Activated CD8-positive, alpha-beta memory T cell treated with anti-CD3 and anti-CD28 coated beads, Interleukin-2, amount 10 ng/mL, durations not matched to agents 7 days and 5 days (primary cell): ENCODE results near the gene FOXR2. TPM values are rescaled to one million over a fixed set of nuclear protein-coding genes. Genes with fewer than 3 reads are reported as not detected.

Experiments used
- ATAC-seq: fragments of 150-1000 bp; cut with Tn5 transposase; one replicate; pipeline ENCODE4 v1.10.0; 2021; ENCODE audit warnings: moderate library complexity
- CTCF ChIA-PET: fragments of 350-600 bp; sonication (Branson Sonifier 250); formaldehyde crosslinking; loops from one replicate; lab custom pipeline; 2021; ENCODE audit warnings: antibody characterized with exemption; lab: Charles Lee
- DNase-seq: peaks from one replicate; pipeline ENCODE4 v3.0.0-alpha.2; 2020
- H3K27ac Mint-ChIP-seq: one replicate; pipeline ENCODE4 v1.8.0; 2021; ENCODE audit warnings: mild to moderate bottlenecking, mixed read lengths
- H3K27me3 Mint-ChIP-seq: one replicate; pipeline ENCODE4 v1.8.0; 2021; ENCODE audit warnings: mixed read lengths
- H3K36me3 Mint-ChIP-seq: one replicate; pipeline ENCODE4 v1.8.0; 2021; ENCODE audit warnings: mild to moderate bottlenecking, mixed read lengths
- H3K4me1 Mint-ChIP-seq: one replicate; pipeline ENCODE4 v1.8.0; 2021; ENCODE audit warnings: mixed read lengths
- H3K4me3 Mint-ChIP-seq: one replicate; pipeline ENCODE4 v1.8.0; 2021; ENCODE audit warnings: mild to moderate bottlenecking, moderate library complexity, mixed read lengths
- H3K9me3 Mint-ChIP-seq: one replicate; pipeline ENCODE4 v1.8.0; 2022; ENCODE audit warnings: low read depth, mixed read lengths
- total RNA-seq, 2 experiments: library from RNA; stranded (reverse); gene quantifications; one replicate each; pipeline ENCODE4 v1.2.3, GENCODE V29; 2021

The FOXR2 gene, protein sequence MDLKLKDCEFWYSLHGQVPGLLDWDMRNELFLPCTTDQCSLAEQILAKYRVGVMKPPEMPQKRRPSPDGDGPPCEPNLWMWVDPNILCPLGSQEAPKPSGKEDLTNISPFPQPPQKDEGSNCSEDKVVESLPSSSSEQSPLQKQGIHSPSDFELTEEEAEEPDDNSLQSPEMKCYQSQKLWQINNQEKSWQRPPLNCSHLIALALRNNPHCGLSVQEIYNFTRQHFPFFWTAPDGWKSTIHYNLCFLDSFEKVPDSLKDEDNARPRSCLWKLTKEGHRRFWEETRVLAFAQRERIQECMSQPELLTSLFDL
- not detected for total RNA-seq

DNA sequence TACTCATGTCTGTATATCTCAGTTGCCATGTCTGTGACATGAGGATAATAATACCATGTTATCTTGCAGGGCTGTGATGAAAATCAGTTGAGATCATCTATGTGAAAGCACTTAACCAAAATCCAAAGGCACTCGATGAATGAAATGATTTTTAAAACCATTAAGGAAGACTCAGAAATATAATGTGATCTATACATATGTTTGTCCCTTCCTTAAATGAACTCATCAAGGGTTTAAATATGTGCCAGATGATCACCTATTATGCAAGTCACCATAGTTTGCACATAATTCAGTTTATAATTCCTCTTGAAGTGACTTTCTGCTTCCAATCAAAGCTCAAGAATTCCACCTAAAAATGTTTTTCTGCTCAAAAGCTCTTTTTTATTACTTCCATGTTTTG, at the start of gene FOXR2:
TSS of gene FOXR2 (plus strand) at position 301 of the 400 bp plus-strand sequence. CDS start 312 bp downstream, outside the sequence.
- Mint-ChIP-seq H3K4me3 (no peak within 1 kb of the TSS), H3K9me3 (no peaks in the 10 kb centered on the region), H3K4me1 (no peaks in the 10 kb centered on the region), H3K27ac (no peak within 1 kb of the TSS), H3K27me3 (no peaks in the 10 kb centered on the region), H3K36me3 (no peaks in the 10 kb centered on the region)
- DNase-seq (no peak), ATAC-seq (no peak)
- CTCF ChIA-PET, result no interaction called here

DNA sequence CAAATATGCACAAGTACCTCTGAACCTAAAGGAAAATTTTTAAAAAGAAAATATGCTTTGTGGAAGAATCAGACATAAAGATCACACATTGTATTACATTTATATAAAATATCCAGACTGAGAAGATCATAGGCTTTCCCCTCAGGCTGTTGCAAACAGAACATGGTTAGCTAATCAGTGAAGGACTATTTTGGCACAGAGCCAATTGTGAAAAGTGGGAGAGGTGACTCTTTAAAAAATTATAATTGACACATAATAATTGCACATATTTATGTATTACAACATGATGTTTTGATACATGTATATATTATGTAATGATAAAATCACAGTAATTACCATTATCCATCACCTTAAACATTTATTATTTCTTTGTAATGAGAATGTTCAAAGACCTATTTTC, 44.1 kb upstream of the FOXR2 start:
- DNase-seq, result no peak
- H3K9me3 Mint-ChIP-seq, result peaks cover 3% of the 10 kb centered on the region
- no peak for ATAC-seq
- H3K27me3 Mint-ChIP-seq, result no peaks in the 10 kb centered on the region
- no peak overlapping the region for H3K27ac Mint-ChIP-seq
- CTCF ChIA-PET, result no interaction called here
- no peak overlapping the region for H3K4me3 Mint-ChIP-seq
- H3K4me1 Mint-ChIP-seq, result no peaks in the 10 kb centered on the region
- H3K36me3 Mint-ChIP-seq, result no peaks in the 10 kb centered on the region

DNA sequence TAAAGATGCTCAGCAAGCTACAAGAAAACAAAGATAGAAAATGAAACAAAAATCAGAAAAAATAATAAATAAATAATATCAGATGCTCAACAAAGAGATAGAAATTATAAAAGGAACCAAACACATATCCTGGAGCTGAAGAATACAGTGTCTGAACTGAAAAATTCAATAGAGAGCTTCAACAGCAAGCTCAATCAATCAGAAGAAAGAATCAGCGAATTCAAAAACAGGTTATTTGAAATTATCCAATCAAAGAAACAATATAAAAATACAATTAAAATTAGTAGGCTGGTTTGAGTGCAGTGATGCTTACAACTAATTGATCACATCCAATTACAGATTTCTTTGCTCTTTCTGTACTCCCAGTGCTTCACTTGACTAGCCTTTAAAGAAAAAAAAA, 40.8 kb upstream of the FOXR2 start:
- Mint-ChIP-seq H3K27ac (no peak overlapping the region), H3K36me3 (no peaks in the 10 kb centered on the region), H3K27me3 (no peaks in the 10 kb centered on the region), H3K9me3 (peaks cover 3% of the 10 kb centered on the region), H3K4me3 (no peak overlapping the region), H3K4me1 (no peaks in the 10 kb centered on the region)
- CTCF ChIA-PET, result no interaction called here
- no peak for DNase-seq
- no peak for ATAC-seq

DNA sequence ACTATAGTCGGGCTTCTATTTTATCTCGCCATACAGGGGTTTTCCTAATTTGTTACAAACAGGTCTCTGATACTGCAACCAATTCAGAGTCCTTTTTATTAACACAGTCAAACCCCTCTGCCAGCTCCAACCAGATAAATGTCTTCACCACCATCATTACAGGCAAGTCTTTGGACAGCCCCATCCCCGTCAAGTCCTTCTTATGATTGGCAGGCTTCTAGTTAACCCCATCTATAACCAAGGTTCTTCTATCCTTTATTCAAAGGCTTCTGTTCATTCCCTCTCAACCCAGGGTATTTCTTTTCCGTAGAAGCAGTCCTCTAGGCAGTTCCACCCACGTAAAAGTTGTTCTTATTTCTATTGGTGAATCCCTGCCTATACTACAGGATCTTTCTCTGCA, 29.9 kb upstream of the FOXR2 start:
- H3K9me3 Mint-ChIP-seq, result no peaks in the 10 kb centered on the region
- CTCF ChIA-PET, result no interaction called here
- no peaks in the 10 kb centered on the region for H3K27me3 Mint-ChIP-seq
- no peaks in the 10 kb centered on the region for H3K36me3 Mint-ChIP-seq
- ATAC-seq, result no peak
- no peaks in the 10 kb centered on the region for H3K4me1 Mint-ChIP-seq
- DNase-seq, result no peak
- H3K4me3 Mint-ChIP-seq, result no peak overlapping the region
- no peak overlapping the region for H3K27ac Mint-ChIP-seq

DNA sequence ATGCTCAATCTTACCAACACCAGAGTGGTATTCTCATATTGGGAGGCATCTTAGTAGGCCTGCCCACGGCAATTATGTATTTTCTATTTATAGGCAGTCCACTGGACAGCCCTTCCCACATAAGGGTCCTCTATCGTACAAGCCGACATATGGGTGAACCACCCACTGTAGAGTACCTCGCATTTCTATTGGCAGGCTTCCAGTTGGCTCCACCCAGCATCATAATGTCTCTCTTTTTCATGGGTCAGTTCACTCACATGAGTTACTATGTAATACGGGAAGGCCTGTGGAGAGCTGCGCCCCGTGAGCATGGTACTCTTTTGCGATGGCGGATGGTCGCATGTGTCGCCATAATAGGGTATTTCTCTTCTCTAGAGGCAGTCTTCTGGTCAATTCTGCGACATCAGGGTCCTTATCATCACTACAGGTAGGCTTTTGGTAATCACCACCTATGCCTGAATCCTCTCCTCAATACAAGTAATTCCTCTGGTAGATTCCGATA, 29.4 kb upstream of the FOXR2 start:
- no peak for ATAC-seq
- no peaks in the 10 kb centered on the region for H3K36me3 Mint-ChIP-seq

DNA sequence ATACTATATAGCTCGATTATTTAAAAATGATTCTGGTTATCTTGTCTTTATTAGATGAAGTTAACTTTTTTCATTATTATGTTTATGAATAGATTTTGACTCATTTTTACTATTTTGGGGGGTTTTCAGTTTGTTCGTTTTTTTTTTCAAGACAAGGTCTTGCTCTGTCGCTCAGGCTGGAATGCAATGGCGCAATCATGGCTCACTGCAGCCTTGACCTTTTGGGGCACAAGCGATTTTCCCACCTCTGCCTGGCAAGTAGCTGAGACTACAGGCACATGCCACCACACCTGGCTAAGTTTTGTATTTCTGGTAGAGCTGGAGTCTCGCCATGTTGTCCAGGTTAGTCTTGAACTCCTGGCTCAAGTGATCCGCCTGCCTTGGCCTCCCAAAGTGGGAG, 24.9 kb upstream of the FOXR2 start:
- Mint-ChIP-seq H3K4me3 (no peak overlapping the region), H3K27me3 (no peaks in the 10 kb centered on the region), H3K36me3 (no peaks in the 10 kb centered on the region), H3K4me1 (no peaks in the 10 kb centered on the region), H3K9me3 (no peaks in the 10 kb centered on the region), H3K27ac (no peak overlapping the region)
- CTCF ChIA-PET, result no interaction called here
- DNase-seq, result no peak
- ATAC-seq, result no peak

More for the DNA sequence above, 29.4 kb upstream of the FOXR2 start:
- Mint-ChIP-seq H3K27me3 (no peaks in the 10 kb centered on the region), H3K27ac (no peak overlapping the region), H3K4me1 (no peaks in the 10 kb centered on the region), H3K9me3 (no peaks in the 10 kb centered on the region), H3K4me3 (no peak overlapping the region)
- DNase-seq, result no peak
- CTCF ChIA-PET, result interaction anchor here (0.7 kb wide), 1 partner anchor 152 kb away, joined by 3 read pairs; no protein-coding TSS in a partner anchor

DNA sequence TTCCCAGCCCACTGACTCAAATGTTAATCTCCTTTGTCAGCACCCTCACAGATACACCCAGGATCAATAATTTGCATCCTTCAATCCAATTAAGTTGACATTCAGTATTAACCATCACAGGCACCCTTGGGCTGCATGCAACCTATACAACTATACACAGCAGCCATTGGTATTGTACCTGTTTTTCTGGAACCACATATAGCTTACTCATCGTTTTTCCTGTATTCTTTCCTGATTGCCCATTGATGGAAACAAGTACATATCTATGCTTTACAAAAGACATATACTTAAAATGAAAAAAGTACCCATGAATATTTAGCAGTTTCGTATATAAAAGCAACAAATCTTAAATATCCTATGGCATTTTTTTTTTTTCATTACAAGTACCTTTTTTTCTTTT, 3.7 kb upstream of the FOXR2 start:
- H3K27ac Mint-ChIP-seq, result no peak overlapping the region
- no peaks in the 10 kb centered on the region for H3K36me3 Mint-ChIP-seq
- H3K9me3 Mint-ChIP-seq, result no peaks in the 10 kb centered on the region
- ATAC-seq, result no peak
- CTCF ChIA-PET, result no interaction called here
- H3K4me3 Mint-ChIP-seq, result no peak overlapping the region
- DNase-seq, result no peak
- no peaks in the 10 kb centered on the region for H3K27me3 Mint-ChIP-seq
- no peaks in the 10 kb centered on the region for H3K4me1 Mint-ChIP-seq

DNA sequence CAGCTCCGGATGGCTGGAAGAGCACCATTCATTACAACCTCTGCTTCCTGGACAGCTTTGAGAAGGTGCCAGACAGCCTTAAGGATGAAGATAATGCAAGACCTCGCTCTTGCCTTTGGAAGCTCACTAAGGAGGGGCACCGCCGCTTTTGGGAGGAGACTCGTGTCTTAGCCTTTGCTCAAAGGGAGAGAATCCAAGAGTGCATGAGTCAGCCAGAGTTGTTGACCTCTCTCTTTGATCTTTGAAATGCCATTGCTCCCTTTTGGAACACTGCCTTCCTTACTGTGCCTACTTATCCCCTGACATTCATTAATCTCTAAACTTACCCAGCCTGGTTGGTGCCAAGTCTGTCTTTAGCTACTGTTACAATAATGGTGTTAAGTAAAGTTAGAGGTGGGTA, 1.2 kb downstream of the FOXR2 start:
- no peaks in the 10 kb centered on the region for H3K27me3 Mint-ChIP-seq
- H3K4me1 Mint-ChIP-seq, result no peaks in the 10 kb centered on the region
- no peaks in the 10 kb centered on the region for H3K36me3 Mint-ChIP-seq
- H3K4me3 Mint-ChIP-seq, result no peak overlapping the region
- no peak for DNase-seq
- CTCF ChIA-PET, result no interaction called here
- ATAC-seq, result no peak
- H3K27ac Mint-ChIP-seq, result no peak overlapping the region
- H3K9me3 Mint-ChIP-seq, result no peaks in the 10 kb centered on the region

DNA sequence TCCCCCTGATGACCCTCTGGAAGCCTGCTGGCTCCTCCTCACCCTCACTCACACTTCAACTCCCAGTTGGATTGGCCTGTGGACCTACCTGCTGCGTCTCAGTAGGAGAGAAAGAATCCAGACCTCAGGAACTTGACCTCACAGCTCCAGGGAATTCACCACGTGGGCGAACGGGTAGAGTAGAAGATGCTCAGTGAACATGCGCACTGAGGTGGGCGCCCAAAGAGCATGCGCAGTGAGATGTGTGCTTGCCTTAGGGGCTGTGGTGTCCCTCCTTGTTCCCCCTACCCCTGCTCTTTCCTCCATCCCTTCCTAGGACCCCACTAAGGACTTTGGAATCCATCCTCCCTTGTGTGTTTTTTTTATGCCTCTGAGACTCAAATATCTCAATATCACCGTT, 12.9 kb downstream of the FOXR2 start:
- CTCF ChIA-PET, result no interaction called here
- Mint-ChIP-seq H3K27ac (no peak overlapping the region), H3K27me3 (no peaks in the 10 kb centered on the region), H3K4me1 (no peaks in the 10 kb centered on the region), H3K36me3 (no peaks in the 10 kb centered on the region), H3K9me3 (no peaks in the 10 kb centered on the region), H3K4me3 (no peak overlapping the region)
- ATAC-seq, result no peak
- DNase-seq, result no peak

DNA sequence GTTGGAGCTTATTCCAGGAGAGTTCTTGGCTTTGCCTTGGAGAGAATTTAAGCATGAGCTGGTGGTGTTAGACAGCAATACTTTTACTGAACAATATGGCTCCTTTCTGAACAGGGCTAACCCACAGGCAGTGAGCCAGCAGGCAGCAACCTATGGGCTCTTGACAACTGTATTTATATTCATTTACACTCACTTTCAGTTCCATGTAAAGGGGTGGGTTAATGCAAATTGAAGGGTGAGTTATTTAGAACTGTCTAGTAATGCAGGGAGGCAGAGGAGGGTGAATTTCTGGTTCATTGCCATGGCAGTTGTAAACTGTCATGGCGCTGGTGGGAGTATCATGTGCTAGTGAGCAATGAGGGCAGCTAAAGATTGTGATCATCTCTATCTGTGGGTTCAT, 15.7 kb downstream of the FOXR2 start:
- H3K27me3 Mint-ChIP-seq, result no peaks in the 10 kb centered on the region
- DNase-seq (no peak), ATAC-seq (no peak)
- no peak overlapping the region for H3K27ac Mint-ChIP-seq
- CTCF ChIA-PET, result no interaction called here
- H3K9me3 Mint-ChIP-seq, result no peaks in the 10 kb centered on the region
- H3K4me1 Mint-ChIP-seq, result no peaks in the 10 kb centered on the region
- no peaks in the 10 kb centered on the region for H3K36me3 Mint-ChIP-seq
- no peak overlapping the region for H3K4me3 Mint-ChIP-seq

DNA sequence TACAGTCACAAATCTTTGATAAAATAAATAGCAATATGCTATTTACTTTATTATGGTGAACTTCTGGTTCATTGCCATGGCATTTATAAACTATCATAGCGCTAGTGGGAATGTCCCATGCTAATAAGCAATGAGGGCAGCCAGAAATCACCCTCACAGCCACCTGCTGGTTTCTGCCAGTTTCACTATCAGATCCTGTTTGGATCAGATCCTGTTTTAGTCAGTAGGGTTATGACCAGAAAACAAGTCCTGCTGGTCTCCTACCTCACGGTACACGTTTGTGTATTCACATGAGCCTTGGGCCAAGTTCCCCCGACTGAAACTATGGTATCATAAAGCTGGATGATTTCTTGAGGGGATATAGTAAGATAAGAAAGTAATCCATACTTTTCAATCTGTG, 17.7 kb downstream of the FOXR2 start:
- no peaks in the 10 kb centered on the region for H3K36me3 Mint-ChIP-seq
- CTCF ChIA-PET, result no interaction called here
- H3K4me3 Mint-ChIP-seq, result no peak overlapping the region
- H3K9me3 Mint-ChIP-seq, result no peaks in the 10 kb centered on the region
- no peaks in the 10 kb centered on the region for H3K27me3 Mint-ChIP-seq
- ATAC-seq, result no peak
- no peak for DNase-seq
- no peaks in the 10 kb centered on the region for H3K4me1 Mint-ChIP-seq
- no peak overlapping the region for H3K27ac Mint-ChIP-seq

DNA sequence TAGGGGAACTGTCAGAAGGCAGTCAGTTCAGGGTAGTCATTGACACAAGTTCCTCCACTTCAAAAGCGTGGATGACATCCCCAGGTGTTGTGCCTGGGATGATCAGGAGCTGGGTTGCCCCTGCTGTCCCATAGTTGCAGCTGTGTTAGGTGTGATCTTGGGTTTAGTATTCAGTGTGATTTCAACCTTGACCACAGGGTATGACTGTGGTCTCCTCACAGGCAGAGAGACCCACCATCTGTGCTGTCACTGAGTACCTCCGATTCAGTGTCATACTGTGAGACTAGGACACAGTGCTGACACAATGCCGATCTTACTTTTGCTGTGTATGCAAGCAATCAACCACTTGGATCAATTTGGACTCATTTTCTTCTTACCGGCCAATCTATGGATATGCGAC, 25.2 kb downstream of the FOXR2 start:
- no peak for DNase-seq
- H3K9me3 Mint-ChIP-seq, result no peaks in the 10 kb centered on the region
- no peaks in the 10 kb centered on the region for H3K4me1 Mint-ChIP-seq
- H3K27ac Mint-ChIP-seq, result no peak overlapping the region
- ATAC-seq, result no peak
- no peaks in the 10 kb centered on the region for H3K27me3 Mint-ChIP-seq
- no peaks in the 10 kb centered on the region for H3K36me3 Mint-ChIP-seq
- H3K4me3 Mint-ChIP-seq, result no peak overlapping the region
- CTCF ChIA-PET, result no interaction called here

DNA sequence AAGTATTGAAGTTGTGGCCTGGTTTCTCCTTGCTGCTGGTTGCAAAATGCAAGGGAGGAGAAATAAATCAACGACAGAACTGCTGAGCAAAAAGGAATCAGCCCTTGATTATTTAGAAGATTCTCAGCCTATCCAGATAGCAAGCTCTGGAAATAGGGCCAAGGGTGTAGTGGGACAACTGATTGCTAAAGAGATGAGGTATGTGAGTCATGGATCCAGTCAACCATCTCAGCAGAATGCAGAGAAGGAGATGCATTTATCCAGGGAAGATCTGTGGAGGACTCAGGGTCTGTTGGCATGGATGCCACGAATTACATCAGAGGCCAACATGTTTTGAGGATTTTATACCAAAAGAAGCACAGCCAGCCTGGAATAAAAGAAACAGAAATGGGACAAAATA, 36.7 kb downstream of the FOXR2 start:
- Mint-ChIP-seq H3K4me3 (no peak overlapping the region), H3K27ac (no peak overlapping the region), H3K4me1 (no peaks in the 10 kb centered on the region), H3K27me3 (no peaks in the 10 kb centered on the region), H3K9me3 (no peaks in the 10 kb centered on the region), H3K36me3 (no peaks in the 10 kb centered on the region)
- CTCF ChIA-PET, result no interaction called here
- ATAC-seq, result no peak
- no peak for DNase-seq

DNA sequence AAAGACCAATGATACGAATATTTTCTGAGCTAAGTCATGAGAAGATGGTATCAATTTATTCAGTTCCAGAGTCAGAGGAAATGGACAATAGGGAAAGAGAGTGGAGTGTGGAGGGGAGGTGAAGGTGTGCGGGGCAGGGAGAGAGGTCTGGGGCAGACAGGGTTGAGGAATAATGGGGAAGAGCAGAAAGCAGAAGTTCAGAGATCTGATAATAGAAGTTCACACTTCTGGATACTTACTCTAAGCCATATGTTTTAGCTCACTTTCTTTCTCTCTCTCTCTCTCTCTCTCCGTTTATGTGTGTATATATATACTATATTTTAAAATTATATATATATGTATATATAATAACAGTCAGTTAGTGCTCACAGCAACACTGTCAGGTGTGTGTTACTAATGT, 40.4 kb downstream of the FOXR2 start:
- Mint-ChIP-seq H3K36me3 (no peaks in the 10 kb centered on the region), H3K27me3 (no peaks in the 10 kb centered on the region), H3K27ac (no peak overlapping the region), H3K4me1 (no peaks in the 10 kb centered on the region), H3K9me3 (no peaks in the 10 kb centered on the region), H3K4me3 (no peak overlapping the region)
- CTCF ChIA-PET, result no interaction called here
- no peak for ATAC-seq
- DNase-seq, result no peak
